H1 (cell line): ENCODE results near the gene CTBP2. TPM values are rescaled to one million over a fixed set of nuclear protein-coding genes. Genes with fewer than 3 reads are reported as not detected.
A peak's percentile ranks its signal among the peaks of the same experiment; 100 is the strongest.

Experiments used
- CTCF ChIA-PET: fragments of 300-600 bp; sonication (Branson Sonifier 250); formaldehyde crosslinking; loops from one replicate; lab custom pipeline; 2021; ENCODE audit not compliant: partially characterized antibody; lab: Charles Lee
- POLR2A ChIA-PET: fragments of 300-600 bp; sonication (Branson Sonifier 250); formaldehyde crosslinking; loops from one replicate; lab custom pipeline; 2021; ENCODE audit warnings: inconsistent platforms; ENCODE audit not compliant: partially characterized antibody; lab: Charles Lee
- DNase-seq, 2 experiments: peaks; one replicate each; pipeline versions ENCODE4 v3.0.0 to v3.0.0-alpha.2; 2010 to 2022; ENCODE audit warnings: low spot score in 2 of 2, low read depth in 1 of 2, mixed read lengths in 1 of 2
- FAIRE-seq: peaks from 2 replicates; lab custom pipeline; 2011; peaks lifted over from hg19 to GRCh38; lab: Jason Lieb, UNC
- H2AFZ ChIP-seq: 2 replicates; pipeline ENCODE4 v1.8.1; 2012; ENCODE audit warnings: low read length, inconsistent platforms
- H2AK5ac ChIP-seq: 2 replicates; pipeline ENCODE4 v1.6.1; 2013; ENCODE audit warnings: low read depth, low read length
- H2BK120ac ChIP-seq: replicated peaks from 2 replicates; pipeline ENCODE3; 2013; ENCODE audit warnings: low read depth, low read length, inconsistent platforms
- H2BK12ac ChIP-seq: 2 replicates; pipeline ENCODE4 v1.6.1; 2013; ENCODE audit warnings: low read depth, low read length
- H2BK15ac ChIP-seq: 2 replicates; pipeline ENCODE4 v1.6.1; 2013; ENCODE audit warnings: low read length
- H2BK20ac ChIP-seq: 2 replicates; pipeline ENCODE4 v1.6.1; 2013; ENCODE audit warnings: low read length
- H2BK5ac ChIP-seq: 2 replicates; pipeline ENCODE4 v1.6.1; 2013; ENCODE audit warnings: low read depth, low read length
- H3K14ac ChIP-seq: 2 replicates; pipeline ENCODE4 v1.6.1; 2013; ENCODE audit warnings: inconsistent platforms; ENCODE audit not compliant: insufficient read length
- H3K18ac ChIP-seq: 2 replicates; pipeline ENCODE4 v1.6.1; 2013; ENCODE audit warnings: low read length; ENCODE audit errors: extremely low read depth
- H3K23ac ChIP-seq: 2 replicates; pipeline ENCODE4 v1.6.1; 2013; ENCODE audit warnings: inconsistent platforms; ENCODE audit not compliant: insufficient read length
- H3K23me2 ChIP-seq: 2 replicates; pipeline ENCODE4 v1.6.1; 2013; ENCODE audit warnings: low read depth, low read length
- H3K27ac ChIP-seq: 2 replicates; pipeline ENCODE4 v1.6.1; 2011; ENCODE audit warnings: low read depth, low read length, inconsistent platforms
- H3K27me3 ChIP-seq, 4 experiments: replicated peaks in 1 of 4; 1 replicate in 1 of 4; 2 replicates in 3 of 4; pipeline versions ENCODE4 v1.6.1 to v1.8.1; 2011 to 2013; ENCODE audit warnings: low read length in 3 of 4, mild to moderate bottlenecking in 3 of 4, inconsistent platforms in 2 of 4, mixed read lengths in 2 of 4, moderate library complexity in 1 of 4; ENCODE audit not compliant: control insufficient read depth in 3 of 4, insufficient read depth in 3 of 4; ENCODE audit errors: extremely low read depth in 1 of 4
- H3K36me3 ChIP-seq, 4 experiments: 2 replicates each; pipeline versions ENCODE4 v1.6.1 to v1.8.1; 2011 to 2013; ENCODE audit warnings: mild to moderate bottlenecking in 4 of 4, low read length in 3 of 4, moderate library complexity in 2 of 4, control low read depth in 1 of 4, inconsistent platforms in 1 of 4; ENCODE audit not compliant: insufficient read depth in 4 of 4, control insufficient read depth in 2 of 4
- H3K4ac ChIP-seq: replicated peaks from 2 replicates; pipeline ENCODE3; 2013; ENCODE audit warnings: low read length, low read depth, mixed read lengths, inconsistent platforms; ENCODE audit not compliant: insufficient read length
- H3K4me1 ChIP-seq, 4 experiments: replicated peaks in 1 of 4; 1 replicate in 1 of 4; 2 replicates in 3 of 4; pipeline versions ENCODE4 v1.6.1 to v1.8.1; 2011 to 2013; ENCODE audit warnings: low read length in 3 of 4, inconsistent platforms in 2 of 4, mixed read lengths in 1 of 4; ENCODE audit not compliant: insufficient read depth in 4 of 4, control insufficient read depth in 3 of 4
- H3K4me2 ChIP-seq, 2 experiments: 2 replicates each; pipeline versions ENCODE4 v1.6.1 to v1.8.1; 2011 to 2013; ENCODE audit warnings: low read depth in 2 of 2, low read length in 2 of 2, control low read depth in 1 of 2, inconsistent platforms in 1 of 2, mild to moderate bottlenecking in 1 of 2; ENCODE audit not compliant: insufficient read depth in 1 of 2
- H3K4me3 ChIP-seq, 4 experiments: fragments of 200-600, 300-600 bp in 1 of 4; sonication (generic), shearing (Covaris generic), sonication (Bioruptor Twin) in 1 of 4; 2 replicates each; pipeline versions ENCODE4 v1.5.1 to v1.8.1; 2011 to 2016; ENCODE audit warnings: low read length in 4 of 4, low read depth in 3 of 4, control low read depth in 2 of 4, inconsistent platforms in 2 of 4, mild to moderate bottlenecking in 2 of 4, mixed read lengths in 1 of 4, moderate library complexity in 1 of 4; ENCODE audit not compliant: insufficient read depth in 2 of 4; ENCODE audit errors: extremely low read depth in 1 of 4
- H3K56ac ChIP-seq: replicated peaks from 2 replicates; pipeline ENCODE3; 2013; ENCODE audit warnings: low read depth, mild to moderate bottlenecking, mixed read lengths, low read length, inconsistent platforms; ENCODE audit not compliant: insufficient read length
- H3K79me1 ChIP-seq: 2 replicates; pipeline ENCODE4 v1.6.1; 2013; ENCODE audit warnings: low read depth, low read length, control low read depth
- H3K79me2 ChIP-seq, 2 experiments: 2 replicates each; pipeline versions ENCODE4 v1.6.1 to v1.8.1; 2012 to 2013; ENCODE audit warnings: low read length in 2 of 2, mild to moderate bottlenecking in 2 of 2, inconsistent platforms in 1 of 2; ENCODE audit not compliant: insufficient read depth in 2 of 2, control insufficient read depth in 1 of 2
- H3K9ac ChIP-seq, 4 experiments: replicated peaks in 1 of 4; 1 replicate in 1 of 4; 2 replicates in 3 of 4; pipeline versions ENCODE4 v1.6.1 to v1.8.1; 2011 to 2013; ENCODE audit warnings: low read depth in 3 of 4, low read length in 3 of 4, control low read depth in 2 of 4, mild to moderate bottlenecking in 2 of 4, moderate library complexity in 2 of 4, inconsistent platforms in 1 of 4; ENCODE audit errors: extremely low read depth in 1 of 4
- H3K9me3 ChIP-seq, 2 experiments: 2 replicates each; pipeline versions ENCODE4 v1.6.1 to v1.8.1; 2012 to 2013; ENCODE audit warnings: mild to moderate bottlenecking in 2 of 2, moderate library complexity in 2 of 2, control low read depth in 1 of 2, inconsistent platforms in 1 of 2, low read depth in 1 of 2, low read length in 1 of 2, mixed read lengths in 1 of 2; ENCODE audit not compliant: insufficient read depth in 2 of 2
- H4K20me1 ChIP-seq, 2 experiments: replicated peaks in 1 of 2; 2 replicates each; pipeline versions ENCODE3 to v1.8.1; 2011 to 2013; ENCODE audit warnings: inconsistent platforms in 2 of 2, low read length in 2 of 2, mild to moderate bottlenecking in 1 of 2; ENCODE audit not compliant: insufficient read depth in 2 of 2, control insufficient read depth in 1 of 2
- H4K5ac ChIP-seq: 2 replicates; pipeline ENCODE4 v1.6.1; 2013; ENCODE audit warnings: low read length, low read depth, mixed read lengths, inconsistent platforms; ENCODE audit not compliant: insufficient read length
- H4K8ac ChIP-seq: 2 replicates; pipeline ENCODE4 v1.8.0; 2013; ENCODE audit warnings: mild to moderate bottlenecking, moderate library complexity, low read length, inconsistent platforms; ENCODE audit not compliant: insufficient read depth; ENCODE audit errors: extremely low read depth
- H4K91ac ChIP-seq: replicated peaks from 2 replicates; pipeline ENCODE3; 2013; ENCODE audit warnings: low read length, mixed read lengths, inconsistent platforms; ENCODE audit not compliant: insufficient read length
- CTBP2 ChIP-seq: IDR thresholded peaks from 2 replicates; pipeline ENCODE4 v1.7.0; 2011; ENCODE audit warnings: borderline replicate concordance, mild to moderate bottlenecking, moderate library complexity, mixed read lengths, low read length; ENCODE audit not compliant: insufficient read depth, insufficient read length
- EGR1 ChIP-seq: IDR thresholded peaks from 2 replicates; pipeline ENCODE4 v1.6.1; 2011; ENCODE audit warnings: low read depth, low read length, borderline replicate concordance
- EP300 ChIP-seq, 2 experiments: IDR thresholded peaks; 1 replicate in 1 of 2; 2 replicates in 1 of 2; pipeline ENCODE4 v1.6.1; 2011 to 2012; ENCODE audit warnings: low read depth in 2 of 2, low read length in 2 of 2, mild to moderate bottlenecking in 2 of 2, borderline replicate concordance in 1 of 2, inconsistent platforms in 1 of 2, moderate library complexity in 1 of 2
- EZH2 ChIP-seq: fragments of 200-600 bp; sonication (generic); IDR thresholded peaks from 2 replicates; pipeline ENCODE4 v1.7.1; 2012; ENCODE audit warnings: low read depth, mild to moderate bottlenecking, moderate library complexity, low read length, inconsistent platforms; ENCODE audit not compliant: severe bottlenecking
- GTF2F1 ChIP-seq: IDR thresholded peaks from 2 replicates; pipeline ENCODE4 v1.6.1; 2012; ENCODE audit warnings: low read depth, low read length, improper control_type of control experiment, borderline replicate concordance
- HDAC2 ChIP-seq, 2 experiments: fragments of 300-600 bp in 1 of 2; sonication (generic) in 1 of 2; IDR thresholded peaks; 2 replicates each; pipeline ENCODE4 v1.6.1; 2011 to 2012; ENCODE audit warnings: low read depth in 2 of 2, low read length in 2 of 2, mild to moderate bottlenecking in 2 of 2, moderate library complexity in 2 of 2, borderline replicate concordance in 1 of 2, inconsistent platforms in 1 of 2
- JUND ChIP-seq: IDR thresholded peaks from 2 replicates; pipeline ENCODE4 v1.6.1; 2011; ENCODE audit warnings: mild to moderate bottlenecking, improper control_type of control experiment, low read length
- POLR2A ChIP-seq, 2 experiments: IDR thresholded peaks; 1 replicate in 1 of 2; 2 replicates in 1 of 2; pipeline ENCODE4 v1.6.1; 2011; ENCODE audit warnings: low read depth in 2 of 2, low read length in 2 of 2, mild to moderate bottlenecking in 2 of 2; ENCODE audit errors: control extremely low read depth in 1 of 2
- RXRA ChIP-seq: IDR thresholded peaks from 2 replicates; pipeline ENCODE4 v1.6.1; 2011; ENCODE audit warnings: low read depth, mild to moderate bottlenecking, low read length, moderate library complexity; ENCODE audit not compliant: insufficient read depth
- SIRT6 ChIP-seq: IDR thresholded peaks from one replicate; pipeline ENCODE4 v1.7.1; 2012; ENCODE audit warnings: low read length, inconsistent platforms
- SP4 ChIP-seq: IDR thresholded peaks from 2 replicates; pipeline ENCODE4 v1.6.1; 2012; ENCODE audit warnings: low read length, inconsistent platforms
- SRF ChIP-seq: IDR thresholded peaks from 2 replicates; pipeline ENCODE4 v1.6.1; 2011; ENCODE audit warnings: mild to moderate bottlenecking, low read depth, low read length, moderate library complexity
- TBP ChIP-seq: IDR thresholded peaks from 2 replicates; pipeline ENCODE4 v1.6.1; 2011; ENCODE audit warnings: low read depth, low read length, improper control_type of control experiment
- WGBS, 2 experiments: shearing (Covaris generic) in 1 of 2; methylation state at CpG; one replicate each; pipeline versions ENCODE4 v1.1.6 to v1.1.7; 2013 to 2015; ENCODE audit warnings: low lambda C conversion rate in 2 of 2, mixed read lengths in 2 of 2, inconsistent platforms in 1 of 2, low coverage in 1 of 2, missing lambda C conversion rate in 1 of 2; ENCODE audit not compliant: insufficient replicate concordance in 2 of 2, insufficient coverage in 1 of 2, insufficient read length in 1 of 2; ENCODE audit errors: extremely low coverage in 1 of 2, missing lambda C conversion rate in 1 of 2; 5-methylcytosine and 5-hydroxymethylcytosine counted together
- polyA plus RNA-seq, 7 experiments: library from polyadenylated mRNA; depleted of rRNA in 3 of 7; stranded (reverse) in 5 of 7; unstranded in 2 of 7; fragments of >200 nt in 5 of 7; fragments of 200-250 nt in 2 of 7; gene quantifications; 1 replicate in 5 of 7; 2 replicates in 1 of 7; 4 replicates in 1 of 7; pipeline versions ENCODE4 v1.2.1 to v1.2.3, GENCODE V29; 2011 to 2013; ENCODE audit warnings: missing spikeins in 2 of 7, mixed read lengths in 2 of 7
- total RNA-seq: library from RNA; stranded (reverse); fragmentation: NEBNext Ultra II Directional; extraction: Animal tissue kit (Norgen Biotek cat#: 25700); gene quantifications from 2 replicates; pipeline ENCODE4 v1.2.1, GENCODE V29; 2021

Gene CTBP2
- total and polyA plus RNA-seq, 2 of the 8 experiments (the other 6 are each of a cell fraction or from before 2014, with no cell fraction given), result 208 to 221 TPM

DNA sequence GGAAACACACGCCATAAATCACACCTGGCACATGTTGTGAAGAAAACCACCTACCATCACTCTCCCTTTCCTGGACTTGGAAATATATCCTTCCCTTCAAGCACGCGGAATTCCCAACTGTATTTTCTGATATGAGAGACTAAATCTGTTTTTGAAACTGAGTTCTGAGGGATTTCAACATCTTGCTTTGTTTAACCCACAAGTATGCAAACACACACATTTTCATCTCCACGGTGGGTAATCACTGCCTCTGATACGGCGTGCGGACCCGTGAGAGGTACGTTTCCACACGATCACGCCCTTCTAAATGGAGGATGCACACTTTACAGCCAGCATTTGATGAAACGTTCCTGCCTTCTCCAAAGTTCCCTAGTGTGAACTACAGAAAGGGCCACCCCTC is 135.0 kb downstream of the CTBP2 start:
- Histone ChIP-seq H3K14ac (no peak overlapping the region), H4K91ac (no peak overlapping the region), H3K79me1 (peaks cover 32% of the 10 kb centered on the region), H2BK120ac (no peak overlapping the region), H3K27ac (no peak overlapping the region), H3K9ac (no peak overlapping the region), H4K8ac (no peak overlapping the region), H3K18ac (no peak overlapping the region), H2BK5ac (0 out of 2 replicates have a peak overlapping the region, but pooled peaks have one; percentile 8), H3K9me3 (peaks cover 5 to 9% of the 10 kb centered on the region in 2 experiments; a peak in 3 of 4 replicates), H3K23me2 (no peaks in the 10 kb centered on the region), H4K5ac (no peak overlapping the region), H3K79me2 (peaks cover 8 to 100% of the 10 kb centered on the region in 2 experiments; a peak in 3 of 4 replicates), H2BK12ac (no peak overlapping the region), H2AFZ (no peak overlapping the region), H3K4ac (no peak overlapping the region), H3K4me2 (no peak overlapping the region), H3K4me1 (peaks cover 0 to 7% (median 4%) of the 10 kb centered on the region in 4 experiments; a peak in 5 of 7 replicates), H3K36me3 (peaks cover 6 to 59% (median 30%) of the 10 kb centered on the region in 4 experiments; a peak in 7 of 8 replicates), H2BK15ac (no peak overlapping the region), H3K23ac (no peak overlapping the region), H2AK5ac (no peak overlapping the region), H3K4me3 (no peak overlapping the region), H2BK20ac (no peak overlapping the region), H3K27me3 (no peaks in the 10 kb centered on the region), H4K20me1 (peaks cover 39 to 42% of the 10 kb centered on the region in 2 experiments), H3K56ac (no peak overlapping the region)
- CTCF ChIA-PET, result interaction anchor here (1.8 kb wide), 1 partner anchor 22 kb away, joined by 4 read pairs; no protein-coding TSS in a partner anchor
- DNase-seq (no peak), FAIRE-seq (no peak)
- 84% methylated on average over 12 of the region's 12 CpGs; no CpG with 5 or more reads in 1 of the 2 experiments for WGBS, 2 experiments
- POLR2A ChIA-PET, result no interaction called here
- TF ChIP-seq SRF (no peak), GTF2F1 (no peak), CTBP2 (no peak), TBP (no peak), EGR1 (no peak), HDAC2 (IDR thresholded peaks at IDR 0.05; ENCODE audit: borderline replicate concordance in 1 of 2, low read depth in 2 of 2, low read length in 2 of 2) (no peak), SP4 (no peak), POLR2A (IDR thresholded peaks at IDR 0.05; ENCODE audit: control extremely low read depth in 1 of 2, low read depth in 2 of 2, low read length in 2 of 2) (no peak), EZH2 (no peak), SIRT6 (no peak), RXRA (no peak), EP300 (IDR thresholded peaks at IDR 0.05; ENCODE audit: borderline replicate concordance in 1 of 2, low read depth in 2 of 2, low read length in 2 of 2) (no peak), JUND (no peak)
